ENCODE data around the gene BAX.

- TF ChIP-seq, protein P1, sequence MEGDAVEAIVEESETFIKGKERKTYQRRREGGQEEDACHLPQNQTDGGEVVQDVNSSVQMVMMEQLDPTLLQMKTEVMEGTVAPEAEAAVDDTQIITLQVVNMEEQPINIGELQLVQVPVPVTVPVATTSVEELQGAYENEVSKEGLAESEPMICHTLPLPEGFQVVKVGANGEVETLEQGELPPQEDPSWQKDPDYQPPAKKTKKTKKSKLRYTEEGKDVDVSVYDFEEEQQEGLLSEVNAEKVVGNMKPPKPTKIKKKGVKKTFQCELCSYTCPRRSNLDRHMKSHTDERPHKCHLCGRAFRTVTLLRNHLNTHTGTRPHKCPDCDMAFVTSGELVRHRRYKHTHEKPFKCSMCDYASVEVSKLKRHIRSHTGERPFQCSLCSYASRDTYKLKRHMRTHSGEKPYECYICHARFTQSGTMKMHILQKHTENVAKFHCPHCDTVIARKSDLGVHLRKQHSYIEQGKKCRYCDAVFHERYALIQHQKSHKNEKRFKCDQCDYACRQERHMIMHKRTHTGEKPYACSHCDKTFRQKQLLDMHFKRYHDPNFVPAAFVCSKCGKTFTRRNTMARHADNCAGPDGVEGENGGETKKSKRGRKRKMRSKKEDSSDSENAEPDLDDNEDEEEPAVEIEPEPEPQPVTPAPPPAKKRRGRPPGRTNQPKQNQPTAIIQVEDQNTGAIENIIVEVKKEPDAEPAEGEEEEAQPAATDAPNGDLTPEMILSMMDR (IDR thresholded peaks at IDR 0.05), result peak in 1 of 2 donors; percentile 30
- TF ChIP-seq POLR2A (IDR thresholded peaks at IDR 0.05) (no peak), POLR2AphosphoS5 (IDR thresholded peaks at IDR 0.05) (no peak), EP300 (IDR thresholded peaks at IDR 0.05) (no peak)
These were observed 43.3 kb downstream of the BAX start for GRCh38 chr19:48997972-48998371.
